HG03558 (cell line): ENCODE data around the gene PAOX.
A peak's percentile ranks its signal among the peaks of the same experiment; 100 is the strongest.

ENCODE experiments used
- ATAC-seq: cut with Tn5 transposase; IDR thresholded peaks from one replicate; pipeline ENCODE4 v1.9.1; 2021; ENCODE audit warnings: moderate number of reproducible peaks; ENCODE audit not compliant: unreplicated experiment; ENCODE audit errors: extremely low read depth

PAOX gene

GRCh38 chr10:133379152-133379800, at the start of gene PAOX:
Gene PAOX (plus strand): TSS chr10:133379262. CDS start chr10:133379317, 55 bp downstream.
- peak; percentile 39 for ATAC-seq

- ATAC-seq, result no peak
These were observed 49.4 kb upstream of the PAOX start for GRCh38 chr10:133329491-133330202.

- ATAC-seq, result no peak
These were observed 45.9 kb upstream of the PAOX start for GRCh38 chr10:133332936-133333699.

GRCh38 chr10:133334503-133335245, 44.4 kb upstream of the PAOX start:
- ATAC-seq, result no peak

- ATAC-seq, result no peak
These were observed 43.6 kb upstream of the PAOX start for GRCh38 chr10:133335246-133336117.

GRCh38 chr10:133336118-133336576, 42.9 kb upstream of the PAOX start:
- ATAC-seq, result no peak

- ATAC-seq, result no peak
These were observed 42.3 kb upstream of the PAOX start, which contains the start of gene CALY for GRCh38 chr10:133336577-133337369. Gene CALY (minus strand): TSS chr10:133336896. CDS start chr10:133328989, 7,907 bp downstream.

- ATAC-seq, result no peak
These were observed 41.7 kb upstream of the PAOX start for GRCh38 chr10:133337370-133337725.

GRCh38 chr10:133338080-133339071, 40.7 kb upstream of the PAOX start:
- no peak for ATAC-seq

GRCh38 chr10:133339708-133340380, 39.2 kb upstream of the PAOX start:
- no peak for ATAC-seq

- no peak for ATAC-seq
These were observed 37.1 kb upstream of the PAOX start for GRCh38 chr10:133341983-133342382.

- ATAC-seq, result no peak
These were observed 36.1 kb upstream of the PAOX start for GRCh38 chr10:133342942-133343341.

GRCh38 chr10:133343558-133343957, 35.5 kb upstream of the PAOX start:
- ATAC-seq, result no peak

GRCh38 chr10:133344236-133344635, 34.8 kb upstream of the PAOX start:
- no peak for ATAC-seq

GRCh38 chr10:133346413-133346812, 32.6 kb upstream of the PAOX start:
- ATAC-seq, result no peak

GRCh38 chr10:133347710-133348517, 31.1 kb upstream of the PAOX start:
- ATAC-seq, result no peak
